Fibroblast of the aortic adventitia (primary cell): ENCODE measurements around the gene AKT3. TPM values are rescaled to one million over a fixed set of nuclear protein-coding genes. Genes with fewer than 3 reads are reported as not detected.

Source experiments
- DNase-seq: peaks from one replicate; pipeline ENCODE4 v3.0.0-alpha.2; 2010; ENCODE audit warnings: low read depth
- H3K4me3 ChIP-seq: 2 replicates; pipeline ENCODE4 v1.5.1; 2011; ENCODE audit warnings: low read depth, mild to moderate bottlenecking, control low read depth, low read length, moderate library complexity
- CTCF ChIP-seq: IDR thresholded peaks from 2 replicates; pipeline ENCODE4 v1.5.1; 2011; ENCODE audit warnings: mild to moderate bottlenecking, low read length, control low read depth, inconsistent platforms; ENCODE audit not compliant: insufficient read depth
- total RNA-seq: library from RNA; depleted of rRNA; stranded (reverse); fragments of >200 nt; gene quantifications from 2 replicates; pipeline ENCODE4 v1.2.3, GENCODE V29; 2012; ENCODE audit warnings: low replicate concordance

The AKT3 gene
- total RNA-seq, 1 donor, result 36.6 TPM

- no peak overlapping the region for H3K4me3 ChIP-seq
- TF ChIP-seq CTCF, result no peak
- no peak for DNase-seq
These were observed 125.0 kb downstream of the AKT3 start for GRCh38 chr1:243725075-243725474.

- no peak for TF ChIP-seq CTCF
- no peak overlapping the region for H3K4me3 ChIP-seq
- DNase-seq, result peak; percentile 23
These were observed 126.5 kb downstream of the AKT3 start for GRCh38 chr1:243723458-243724043.

- no peak for TF ChIP-seq CTCF
These were observed 127.0 kb downstream of the AKT3 start for GRCh38 chr1:243723050-243723449.

GRCh38 chr1:243719476-243719875 is 130.6 kb downstream of the AKT3 start:
- no peak for DNase-seq
- no peak overlapping the region for H3K4me3 ChIP-seq
- TF ChIP-seq CTCF, result no peak

More at GRCh38 chr1:243723050-243723449, 127.0 kb downstream of the AKT3 start:
- H3K4me3 ChIP-seq, result no peak overlapping the region
- DNase-seq, result no peak

GRCh38 chr1:243718893-243719292 is 131.2 kb downstream of the AKT3 start:
- H3K4me3 ChIP-seq, result no peak overlapping the region
- DNase-seq, result peak; percentile 94
- no peak for TF ChIP-seq CTCF

GRCh38 chr1:243718022-243718421 is 132.0 kb downstream of the AKT3 start:
- DNase-seq, result no peak
- no peak for TF ChIP-seq CTCF
- H3K4me3 ChIP-seq, result no peak overlapping the region

GRCh38 chr1:243716906-243717305 is 133.1 kb downstream of the AKT3 start:
- DNase-seq, result peak; percentile 13
- TF ChIP-seq CTCF, result no peak
- no peak overlapping the region for H3K4me3 ChIP-seq
